Measurements from ENCODE around the gene WWC2.

WWC2 gene

GRCh38 chr4:183173580-183174526 is 74.8 kb downstream of the WWC2 start:
- in situ Hi-C loops (cut with MboI; ENCODE audit: low pct_unique_long_range_greater_than_20kb, low sequenced_read_pairs, unreplicated experiment), result no loop called here
- DNase-seq (ENCODE audit: low spot score), result no peak
- no peak for TF ChIP-seq CTCF (IDR thresholded peaks at IDR 0.05; ENCODE audit: extremely low read depth, insufficient read depth, missing control alignments)

- no peak for TF ChIP-seq CTCF (IDR thresholded peaks at IDR 0.05; ENCODE audit: extremely low read depth, insufficient read depth, missing control alignments)
- in situ Hi-C loops (cut with MboI; ENCODE audit: low pct_unique_long_range_greater_than_20kb, low sequenced_read_pairs, unreplicated experiment), result no loop called here
- no peak for DNase-seq (ENCODE audit: low spot score)
These were observed 76.7 kb downstream of the WWC2 start for GRCh38 chr4:183175631-183176232.

- in situ Hi-C loops (cut with MboI; ENCODE audit: low pct_unique_long_range_greater_than_20kb, low sequenced_read_pairs, unreplicated experiment), result no loop called here
- no peak for DNase-seq (ENCODE audit: low spot score)
- no peak for TF ChIP-seq CTCF (IDR thresholded peaks at IDR 0.05; ENCODE audit: extremely low read depth, insufficient read depth, missing control alignments)
These were observed 77.9 kb downstream of the WWC2 start for GRCh38 chr4:183177001-183177400.

GRCh38 chr4:183178201-183178600 is 79.1 kb downstream of the WWC2 start:
- DNase-seq (ENCODE audit: low spot score), result no peak
- TF ChIP-seq CTCF (IDR thresholded peaks at IDR 0.05; ENCODE audit: extremely low read depth, insufficient read depth, missing control alignments), result no peak
- in situ Hi-C loops (cut with MboI; ENCODE audit: low pct_unique_long_range_greater_than_20kb, low sequenced_read_pairs, unreplicated experiment), result no loop called here

GRCh38 chr4:183180096-183180495 is 81.0 kb downstream of the WWC2 start:
- no peak for TF ChIP-seq CTCF (IDR thresholded peaks at IDR 0.05; ENCODE audit: extremely low read depth, insufficient read depth, missing control alignments)
- no peak for DNase-seq (ENCODE audit: low spot score)
- in situ Hi-C loops (cut with MboI; ENCODE audit: low pct_unique_long_range_greater_than_20kb, low sequenced_read_pairs, unreplicated experiment), result no loop called here

- DNase-seq (ENCODE audit: low spot score), result no peak
- TF ChIP-seq CTCF (IDR thresholded peaks at IDR 0.05; ENCODE audit: extremely low read depth, insufficient read depth, missing control alignments), result no peak
- in situ Hi-C loops (cut with MboI; ENCODE audit: low pct_unique_long_range_greater_than_20kb, low sequenced_read_pairs, unreplicated experiment), result no loop called here
These were observed 81.6 kb downstream of the WWC2 start for GRCh38 chr4:183180621-183181020.
